HuH-7.5 (cell line): ENCODE data around the gene JADE1.

Experiments
- DNase-seq: peaks from one replicate; pipeline ENCODE4 v3.0.0; 2011; ENCODE audit warnings: low spot score

Gene JADE1

DNA sequence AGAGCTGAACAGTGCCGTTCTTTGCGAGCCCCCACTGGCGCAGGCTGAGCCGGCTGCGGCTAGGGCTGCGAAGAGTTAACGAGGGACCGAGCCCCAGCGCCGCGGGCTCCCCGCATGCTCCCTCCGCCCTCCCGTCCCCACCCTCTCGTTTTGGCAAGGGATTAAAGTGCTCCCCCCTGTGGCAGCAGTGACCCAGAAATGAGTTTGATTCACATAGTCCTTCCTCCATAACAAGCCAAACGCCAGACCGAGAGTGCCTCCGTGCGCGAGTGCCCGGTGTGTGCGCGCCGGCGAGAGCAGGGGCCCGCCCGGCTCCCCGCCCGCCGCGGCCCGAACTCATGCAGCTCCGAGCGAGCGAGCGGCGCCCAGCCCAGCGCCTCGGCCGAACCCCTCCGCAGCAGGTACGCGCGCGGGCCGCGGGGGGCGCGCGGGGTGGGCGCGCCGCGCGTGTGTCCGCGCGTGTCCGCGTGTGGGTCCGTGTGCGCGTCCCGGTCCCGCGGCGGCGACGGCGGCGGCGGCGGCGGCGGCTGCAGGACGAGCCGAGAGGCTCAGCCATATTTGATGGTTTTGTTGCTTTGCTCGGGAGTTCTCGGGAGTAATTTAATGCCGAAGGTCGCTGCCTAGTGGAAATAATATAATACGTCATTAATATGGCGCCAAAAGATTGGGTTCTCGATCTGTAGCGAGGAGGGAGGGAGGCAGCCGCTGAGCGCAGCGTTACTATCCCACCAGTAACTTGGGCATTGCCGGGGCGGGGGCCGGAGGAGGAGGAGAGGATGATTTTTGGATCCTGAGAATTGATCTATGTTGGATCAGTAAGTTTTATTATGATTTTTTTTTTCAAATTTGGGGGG, at the start of gene JADE1:
JADE1 (plus strand) TSS at position 224 of the 854 bp plus-strand sequence. CDS start 22,059 bp downstream, outside the sequence.
- peak; percentile 71 for DNase-seq

DNA sequence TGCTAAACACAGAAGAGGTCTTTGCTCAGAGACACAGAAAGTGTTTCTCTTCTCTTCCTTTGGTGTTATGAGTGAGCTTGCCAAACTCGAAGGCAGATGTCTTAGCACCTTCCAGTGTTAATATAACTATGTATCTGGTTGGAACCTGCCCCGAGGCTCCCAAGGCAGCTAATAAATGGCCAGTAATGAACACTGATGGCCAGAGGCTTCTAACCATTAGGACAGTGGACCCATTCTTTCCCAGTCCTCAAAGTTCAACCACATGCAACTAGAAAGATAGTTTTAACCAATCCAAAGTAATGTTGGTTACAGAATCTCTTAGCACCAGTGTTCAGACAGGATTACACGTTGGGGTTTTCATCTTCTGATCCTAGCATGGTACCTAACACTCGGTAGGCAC, 42.7 kb upstream of the JADE1 start:
- DNase-seq = no peak

- no peak for DNase-seq
These were observed 41.0 kb upstream of the JADE1 start for GRCh38 chr4:128768373-128768996.

GRCh38 chr4:128769011-128769410, 40.5 kb upstream of the JADE1 start:
- DNase-seq = no peak

DNA sequence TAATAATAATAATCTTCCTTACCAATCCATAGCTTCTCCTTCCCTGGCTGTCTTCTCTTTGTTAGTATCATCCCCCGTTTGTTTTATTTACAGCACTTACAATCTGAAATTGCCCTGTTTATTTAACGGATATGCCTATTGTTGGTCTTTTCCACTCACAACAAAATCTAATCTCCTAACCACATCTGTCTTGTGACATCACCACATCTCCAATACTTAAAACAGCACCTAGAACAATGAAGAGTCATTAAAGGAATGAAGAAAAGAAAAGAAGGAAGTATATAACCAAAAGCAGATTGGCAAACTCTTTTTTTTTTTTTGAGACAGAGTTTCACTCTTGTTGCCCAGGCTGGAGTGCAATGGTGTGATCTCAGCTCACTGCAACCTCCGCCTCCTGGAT, 38.7 kb upstream of the JADE1 start:
- no peak for DNase-seq

- no peak for DNase-seq
These were observed 34.0 kb upstream of the JADE1 start for GRCh38 chr4:128775477-128775876.

- no peak for DNase-seq
These were observed 33.6 kb upstream of the JADE1 start for GRCh38 chr4:128775916-128776315.

DNA sequence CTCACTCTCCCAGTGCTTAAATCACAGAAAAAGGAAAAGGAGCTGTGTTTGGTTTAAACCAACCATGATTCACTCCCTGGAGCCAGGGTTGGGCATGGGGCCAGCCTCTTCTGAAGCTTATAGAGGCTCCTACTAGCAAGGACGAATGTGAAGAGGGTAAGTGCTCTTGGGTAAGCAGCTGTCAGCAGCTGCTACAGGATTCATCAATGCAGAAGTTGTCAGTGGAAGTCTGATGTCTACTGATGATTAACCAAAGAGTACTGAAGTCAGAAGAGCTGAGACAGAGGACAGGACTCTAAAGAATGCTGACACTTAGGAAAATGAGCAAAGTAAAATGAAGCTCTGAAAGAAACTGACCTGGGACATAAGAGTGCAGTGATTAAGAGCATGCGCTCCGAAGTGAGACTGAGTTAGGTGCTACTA, 32.7 kb upstream of the JADE1 start:
- no peak for DNase-seq

DNA sequence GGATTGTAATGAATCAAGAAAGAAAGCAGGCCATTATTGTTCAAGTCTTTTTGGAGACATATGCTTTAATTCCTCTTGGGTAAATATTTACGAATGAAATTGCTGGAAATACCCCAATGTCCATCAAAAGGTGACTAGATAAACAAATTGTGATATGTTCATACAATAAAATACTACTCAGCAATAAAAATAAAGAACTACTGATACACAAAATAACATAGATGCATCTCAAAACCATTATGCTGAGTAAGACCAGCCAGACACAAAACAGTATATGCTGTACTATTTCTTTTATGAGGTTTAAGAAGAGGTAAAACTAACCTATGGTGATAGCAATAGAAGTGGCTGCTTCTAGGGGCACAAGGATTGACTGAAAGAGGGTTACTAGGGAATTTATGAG, 28.8 kb upstream of the JADE1 start:
- DNase-seq = no peak

DNA sequence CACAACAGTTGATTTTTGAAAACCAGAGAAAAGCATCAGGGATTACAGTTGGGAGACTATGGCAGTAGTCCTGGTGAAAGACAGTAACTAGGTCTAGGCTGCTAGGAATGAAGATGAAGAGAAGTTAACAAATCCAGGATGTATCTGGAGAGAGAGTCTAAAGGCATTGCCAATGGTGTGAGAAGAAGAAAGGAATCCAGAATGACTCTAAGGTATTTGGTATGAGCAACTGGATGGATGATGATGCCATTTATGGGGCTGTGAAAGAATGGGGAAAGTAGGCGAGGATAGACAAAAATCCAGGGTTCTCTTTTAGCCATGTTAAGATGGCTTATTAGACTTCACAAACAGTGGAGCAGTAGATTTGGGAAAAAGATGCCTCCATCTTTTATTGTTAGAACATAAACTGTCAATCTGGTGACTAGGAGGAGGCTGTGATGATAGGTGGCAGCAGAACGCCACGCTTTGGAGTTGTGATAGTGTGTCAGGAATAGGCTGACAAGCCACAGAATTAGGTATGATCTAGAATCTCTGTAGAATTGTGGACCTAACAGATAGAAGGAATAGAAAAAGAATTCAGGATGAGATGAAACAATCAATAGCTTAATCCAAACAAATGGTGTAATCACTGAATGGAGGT, 27.3 kb upstream of the JADE1 start:
- DNase-seq = no peak

GRCh38 chr4:128782875-128783614, 26.5 kb upstream of the JADE1 start:
- no peak for DNase-seq

- no peak for DNase-seq
These were observed 21.8 kb upstream of the JADE1 start for GRCh38 chr4:128787509-128788311.

DNA sequence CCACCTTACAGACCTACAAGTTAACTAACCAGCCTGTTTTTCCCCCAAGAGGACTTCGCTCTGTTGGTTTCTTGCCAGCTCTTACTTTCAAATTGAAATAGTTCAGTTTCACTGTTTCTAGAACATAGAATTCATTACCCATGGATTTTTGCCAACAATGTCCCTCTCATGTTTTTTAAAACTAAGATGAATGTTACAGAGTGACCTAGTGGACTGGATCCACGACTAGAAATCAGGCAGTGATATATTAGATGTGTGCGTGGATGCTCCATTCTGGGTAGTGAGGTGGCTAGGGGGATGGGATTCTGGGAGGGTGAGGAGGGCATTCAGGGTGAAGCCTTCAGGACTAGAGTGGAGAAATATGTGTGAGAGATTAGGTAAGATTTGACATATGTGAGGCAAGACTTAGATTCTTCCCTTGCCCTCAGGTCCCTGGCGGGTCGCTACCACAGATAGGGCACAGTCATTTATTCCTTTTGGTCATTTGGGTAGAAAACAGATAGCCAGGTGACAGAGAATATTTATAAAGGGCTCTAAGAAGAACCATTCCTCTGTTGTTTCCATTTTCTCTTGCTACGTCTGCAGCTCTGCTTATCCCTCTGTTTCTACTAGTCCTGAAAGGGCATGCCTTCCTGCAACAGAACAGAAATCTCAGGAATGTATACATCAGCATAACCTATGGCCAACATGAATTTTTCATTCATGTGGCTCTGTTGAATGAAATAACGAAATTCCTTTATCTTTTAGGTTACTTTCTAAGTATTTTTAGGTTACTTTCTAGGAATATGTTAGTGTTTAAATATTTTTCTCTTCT, 15.4 kb upstream of the JADE1 start:
- DNase-seq = peak; percentile 23

GRCh38 chr4:128796934-128797333, 12.6 kb upstream of the JADE1 start:
- no peak for DNase-seq

DNA sequence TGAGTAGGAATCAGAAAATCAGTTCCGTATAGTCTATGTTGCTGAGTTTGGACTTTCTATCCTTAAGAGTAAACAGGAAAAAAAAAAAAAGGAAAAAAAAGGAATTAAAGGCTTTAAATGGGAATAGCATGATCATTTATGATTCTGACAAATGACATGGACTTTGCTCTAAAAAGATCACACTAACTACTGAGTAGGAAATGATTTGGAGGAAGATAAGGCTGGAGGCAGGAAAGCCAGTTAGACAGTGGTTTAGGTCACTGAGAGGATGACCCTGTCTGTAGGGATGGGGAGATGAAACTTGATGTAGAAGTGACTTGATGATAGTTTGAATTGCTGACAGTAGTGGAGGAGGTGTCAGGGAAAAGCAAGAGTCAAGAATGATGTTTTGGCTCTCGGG, 9.2 kb upstream of the JADE1 start:
- no peak for DNase-seq

- DNase-seq = no peak
These were observed 8.7 kb upstream of the JADE1 start for GRCh38 chr4:128800701-128801284.

GRCh38 chr4:128802680-128803628, 6.5 kb upstream of the JADE1 start:
- DNase-seq = no peak

- DNase-seq = no peak
These were observed 5.7 kb upstream of the JADE1 start for GRCh38 chr4:128803783-128804182.

- DNase-seq = peak; percentile 33
These were observed 901 bp downstream of the JADE1 start for GRCh38 chr4:128810331-128810870.
